ENCODE results near the gene YARS1.

Gene YARS1

DNA sequence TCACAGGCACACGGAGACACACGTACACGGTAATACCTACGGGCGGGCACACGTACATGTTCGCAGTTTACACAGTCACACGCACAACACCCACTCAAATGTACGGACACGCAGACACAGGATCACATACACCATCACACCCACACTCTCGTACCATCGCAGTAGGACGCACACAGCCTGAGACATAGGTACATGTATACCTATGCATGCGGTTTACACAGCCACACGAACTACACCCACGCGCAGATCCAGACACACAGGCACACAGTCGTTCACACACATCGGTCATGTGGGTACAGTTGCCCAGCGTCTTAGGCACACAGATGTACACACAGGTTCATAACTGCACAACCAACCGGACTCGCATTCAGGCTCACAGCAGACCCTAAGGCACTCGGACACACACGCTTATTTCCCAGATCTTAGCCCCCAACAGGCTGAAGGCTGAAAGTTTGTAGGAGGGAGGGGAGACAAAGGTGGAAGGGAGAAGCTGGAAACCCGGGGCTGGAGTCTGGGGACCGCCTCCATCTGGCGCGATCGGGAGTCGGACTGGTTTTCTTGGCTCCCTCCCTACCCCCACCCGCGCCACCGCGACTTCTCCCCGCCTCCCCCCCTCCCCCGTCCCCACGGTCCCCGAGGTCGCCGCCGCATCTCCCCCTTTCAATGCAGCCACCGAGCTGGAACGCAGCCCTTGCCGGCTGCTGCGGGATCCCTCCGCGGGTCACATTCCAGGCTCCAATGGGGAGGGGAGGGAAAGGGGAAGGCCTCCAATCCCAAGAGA lies 62.7 kb downstream of the YARS1 start:
- H3K4me3 ChIP-seq (ENCODE audit: low read length): peak overlapping the region; percentile 57
- no peak overlapping the region for H3K9ac ChIP-seq (ENCODE audit: low read length)
- no peaks in the 10 kb centered on the region for H3K27me3 ChIP-seq (ENCODE audit: control insufficient read depth, insufficient read depth, low read length)
- peak overlapping the region; percentile 37 for H3K27ac ChIP-seq (ENCODE audit: low read depth, low read length)
- H3K36me3 ChIP-seq (ENCODE audit: control insufficient read depth, insufficient read depth, low read length): no peaks in the 10 kb centered on the region
- peaks cover 10% of the 10 kb centered on the region for H3K4me1 ChIP-seq (ENCODE audit: control insufficient read depth, insufficient read depth, low read length)

GRCh38 chr1:32753532-32754316 lies 63.4 kb downstream of the YARS1 start:
- peak overlapping the region; percentile 57 for H3K4me3 ChIP-seq (ENCODE audit: low read length)
- H3K4me1 ChIP-seq (ENCODE audit: control insufficient read depth, insufficient read depth, low read length): peaks cover 9% of the 10 kb centered on the region
- no peak overlapping the region for H3K27ac ChIP-seq (ENCODE audit: low read depth, low read length)
- H3K36me3 ChIP-seq (ENCODE audit: control insufficient read depth, insufficient read depth, low read length): no peaks in the 10 kb centered on the region
- no peak overlapping the region for H3K9ac ChIP-seq (ENCODE audit: low read length)
- H3K27me3 ChIP-seq (ENCODE audit: control insufficient read depth, insufficient read depth, low read length): no peaks in the 10 kb centered on the region

DNA sequence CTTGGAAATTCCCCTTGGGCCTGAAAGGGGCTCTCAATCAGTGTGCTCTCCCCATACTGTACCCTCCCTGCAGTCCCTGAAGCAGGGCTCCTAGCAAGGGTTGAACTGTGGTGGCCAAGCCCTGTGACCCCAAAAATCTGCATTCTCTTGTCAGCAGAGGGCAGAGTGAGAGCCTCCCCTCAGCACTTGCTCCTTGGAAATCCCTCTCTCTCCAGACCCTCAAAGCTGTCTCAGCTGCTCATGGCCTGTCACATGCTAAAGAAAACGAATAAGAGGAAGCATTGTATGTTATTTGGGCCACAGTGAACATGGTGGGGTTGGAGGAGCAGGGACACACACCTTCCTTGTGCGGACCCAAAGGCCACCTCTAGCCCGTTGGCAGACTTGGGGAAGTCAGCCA lies 67.4 kb downstream of the YARS1 start:
- no peaks in the 10 kb centered on the region for H3K36me3 ChIP-seq (ENCODE audit: control insufficient read depth, insufficient read depth, low read length)
- no peak overlapping the region for H3K4me3 ChIP-seq (ENCODE audit: low read length)
- H3K27ac ChIP-seq (ENCODE audit: low read depth, low read length): no peak overlapping the region
- H3K9ac ChIP-seq (ENCODE audit: low read length): no peak overlapping the region
- H3K27me3 ChIP-seq (ENCODE audit: control insufficient read depth, insufficient read depth, low read length): no peaks in the 10 kb centered on the region
- H3K4me1 ChIP-seq (ENCODE audit: control insufficient read depth, insufficient read depth, low read length): peaks cover 9% of the 10 kb centered on the region

- Histone ChIP-seq H3K27ac (ENCODE audit: low read depth, low read length) (no peak overlapping the region), H3K36me3 (ENCODE audit: control insufficient read depth, insufficient read depth, low read length) (no peaks in the 10 kb centered on the region), H3K27me3 (ENCODE audit: control insufficient read depth, insufficient read depth, low read length) (no peaks in the 10 kb centered on the region), H3K4me3 (ENCODE audit: low read length) (no peak overlapping the region), H3K9ac (ENCODE audit: low read length) (no peak overlapping the region), H3K4me1 (ENCODE audit: control insufficient read depth, insufficient read depth, low read length) (peaks cover 6% of the 10 kb centered on the region)
Observed at GRCh38 chr1:32749332-32749731, 67.8 kb downstream of the YARS1 start.

- Histone ChIP-seq H3K27ac (ENCODE audit: low read depth, low read length) (no peak overlapping the region), H3K4me1 (ENCODE audit: control insufficient read depth, insufficient read depth, low read length) (peaks cover 4% of the 10 kb centered on the region), H3K4me3 (ENCODE audit: low read length) (no peak overlapping the region), H3K36me3 (ENCODE audit: control insufficient read depth, insufficient read depth, low read length) (no peaks in the 10 kb centered on the region), H3K9ac (ENCODE audit: low read length) (no peak overlapping the region), H3K27me3 (ENCODE audit: control insufficient read depth, insufficient read depth, low read length) (no peaks in the 10 kb centered on the region)
Observed at GRCh38 chr1:32748926-32749325, 68.2 kb downstream of the YARS1 start.

- Histone ChIP-seq H3K4me3 (ENCODE audit: low read length) (no peak overlapping the region), H3K9ac (ENCODE audit: low read length) (no peak overlapping the region), H3K27ac (ENCODE audit: low read depth, low read length) (no peak overlapping the region), H3K27me3 (ENCODE audit: control insufficient read depth, insufficient read depth, low read length) (no peaks in the 10 kb centered on the region), H3K36me3 (ENCODE audit: control insufficient read depth, insufficient read depth, low read length) (no peaks in the 10 kb centered on the region), H3K4me1 (ENCODE audit: control insufficient read depth, insufficient read depth, low read length) (peaks cover 1% of the 10 kb centered on the region)
Observed at GRCh38 chr1:32748348-32748747, 68.8 kb downstream of the YARS1 start.

GRCh38 chr1:32746130-32746529 lies 71.0 kb downstream of the YARS1 start:
- Histone ChIP-seq H3K27me3 (ENCODE audit: control insufficient read depth, insufficient read depth, low read length) (no peaks in the 10 kb centered on the region), H3K4me3 (ENCODE audit: low read length) (no peak overlapping the region), H3K4me1 (ENCODE audit: control insufficient read depth, insufficient read depth, low read length) (peaks cover 3% of the 10 kb centered on the region), H3K36me3 (ENCODE audit: control insufficient read depth, insufficient read depth, low read length) (no peaks in the 10 kb centered on the region), H3K9ac (ENCODE audit: low read length) (no peak overlapping the region), H3K27ac (ENCODE audit: low read depth, low read length) (no peak overlapping the region)

- Histone ChIP-seq H3K9ac (ENCODE audit: low read length) (no peak overlapping the region), H3K4me3 (ENCODE audit: low read length) (no peak overlapping the region), H3K27me3 (ENCODE audit: control insufficient read depth, insufficient read depth, low read length) (no peaks in the 10 kb centered on the region), H3K36me3 (ENCODE audit: control insufficient read depth, insufficient read depth, low read length) (no peaks in the 10 kb centered on the region), H3K27ac (ENCODE audit: low read depth, low read length) (no peak overlapping the region), H3K4me1 (ENCODE audit: control insufficient read depth, insufficient read depth, low read length) (peaks cover 3% of the 10 kb centered on the region)
Observed at GRCh38 chr1:32744071-32744425, 73.1 kb downstream of the YARS1 start.

- H3K4me3 ChIP-seq (ENCODE audit: low read length): peak overlapping the region; percentile 81
- H3K4me1 ChIP-seq (ENCODE audit: control insufficient read depth, insufficient read depth, low read length): peaks cover 3% of the 10 kb centered on the region
- no peak overlapping the region for H3K9ac ChIP-seq (ENCODE audit: low read length)
- H3K27ac ChIP-seq (ENCODE audit: low read depth, low read length): peak overlapping the region; percentile 75
- no peaks in the 10 kb centered on the region for H3K27me3 ChIP-seq (ENCODE audit: control insufficient read depth, insufficient read depth, low read length)
- no peaks in the 10 kb centered on the region for H3K36me3 ChIP-seq (ENCODE audit: control insufficient read depth, insufficient read depth, low read length)
Observed at GRCh38 chr1:32743380-32744070, 73.6 kb downstream of the YARS1 start.

DNA sequence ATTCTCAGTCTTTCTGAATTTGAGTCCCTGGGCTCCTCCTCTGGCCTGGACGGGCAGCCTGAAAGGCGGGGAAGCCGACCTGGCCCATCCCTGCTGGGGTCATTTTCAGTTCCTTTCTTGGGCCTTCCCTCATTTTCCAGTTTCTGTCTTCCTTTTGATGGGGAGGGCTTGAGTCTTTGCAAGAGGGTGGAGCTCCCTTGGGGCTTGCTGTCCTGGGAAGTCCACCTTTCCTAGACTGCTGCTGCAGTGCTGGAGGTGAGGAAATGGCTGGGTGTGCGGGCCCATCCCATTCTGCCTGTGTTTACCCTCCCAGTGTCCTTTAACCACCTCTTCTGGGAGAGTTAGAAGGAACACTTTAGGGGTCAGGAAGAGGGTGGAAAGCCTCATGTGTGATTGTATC lies 74.2 kb downstream of the YARS1 start:
- Histone ChIP-seq H3K27ac (ENCODE audit: low read depth, low read length) (peak overlapping the region; percentile 75), H3K4me1 (ENCODE audit: control insufficient read depth, insufficient read depth, low read length) (peaks cover 3% of the 10 kb centered on the region), H3K36me3 (ENCODE audit: control insufficient read depth, insufficient read depth, low read length) (no peaks in the 10 kb centered on the region), H3K9ac (ENCODE audit: low read length) (no peak overlapping the region), H3K27me3 (ENCODE audit: control insufficient read depth, insufficient read depth, low read length) (no peaks in the 10 kb centered on the region), H3K4me3 (ENCODE audit: low read length) (peak overlapping the region; percentile 81)

GRCh38 chr1:32742199-32742947 lies 74.8 kb downstream of the YARS1 start:
- Histone ChIP-seq H3K27ac (ENCODE audit: low read depth, low read length) (peak overlapping the region; percentile 75), H3K36me3 (ENCODE audit: control insufficient read depth, insufficient read depth, low read length) (no peaks in the 10 kb centered on the region), H3K9ac (ENCODE audit: low read length) (peak overlapping the region; percentile 70), H3K4me3 (ENCODE audit: low read length) (peak overlapping the region; percentile 81), H3K27me3 (ENCODE audit: control insufficient read depth, insufficient read depth, low read length) (no peaks in the 10 kb centered on the region), H3K4me1 (ENCODE audit: control insufficient read depth, insufficient read depth, low read length) (peaks cover 3% of the 10 kb centered on the region)

Measured in rectal smooth muscle tissue (tissue), 1 donor.